A549 (cell line): ENCODE data around the gene PLLP. TPM values are rescaled to one million over a fixed set of nuclear protein-coding genes. Genes with fewer than 3 reads are reported as not detected.
A peak's percentile ranks its signal among the peaks of the same experiment; 100 is the strongest.

Source experiments
- ATAC-seq, 2 experiments: fragments of 200-7000 bp in 1 of 2; fragments of >200 bp in 1 of 2; cut with Nextera tagmentation in 1 of 2; cut with Tn5 transposase in 1 of 2; 3 replicates each; pipeline versions ENCODE4 v1.8.0 to v1.9.1; 2018 to 2020; ENCODE audit warnings: mild to moderate bottlenecking in 1 of 2, moderate library complexity in 1 of 2
- CTCF ChIA-PET: fragments of 300-600 bp; sonication (Branson Sonifier 250); formaldehyde crosslinking; extraction: SDS; loops from one replicate; lab custom pipeline; 2021; ENCODE audit warnings: antibody characterized with exemption, inconsistent platforms; lab: Yijun Ruan, JAX
- POLR2A ChIA-PET: fragments of 350-600 bp; formaldehyde crosslinking; extraction: SDS; loops from one replicate; lab custom pipeline; 2021; ENCODE audit warnings: antibody characterized with exemption, inconsistent platforms; lab: Yijun Ruan, JAX
- DNase-seq, 2 experiments: peaks; one replicate each; pipeline versions ENCODE4 v3.0.0 to v3.0.0-alpha.2; 2011 to 2016; ENCODE audit warnings: low read depth in 1 of 2, low spot score in 1 of 2
- FAIRE-seq: peaks from 2 replicates; lab custom pipeline; 2011; peaks lifted over from hg19 to GRCh38; lab: Jason Lieb, UNC
- H3K27ac ChIP-seq, 2 experiments: fragments of >200 bp; sonication (Bioruptor Twin); formaldehyde crosslinking; 3 replicates each; pipeline ENCODE4 v1.5.1; 2016 to 2017
- H3K4me1 ChIP-seq: fragments of >200 bp; sonication (Bioruptor Twin); formaldehyde crosslinking; 3 replicates; pipeline ENCODE4 v1.6.1; 2016
- H3K4me2 ChIP-seq: fragments of >200 bp; sonication (Bioruptor Twin); formaldehyde crosslinking; 3 replicates; pipeline ENCODE4 v1.6.1; 2016
- H3K4me3 ChIP-seq: fragments of >200 bp; sonication (Bioruptor Twin); formaldehyde crosslinking; 3 replicates; pipeline ENCODE4 v1.5.1; 2016
- H3K9me3 ChIP-seq: fragments of >200 bp; sonication (Bioruptor Twin); formaldehyde crosslinking; 3 replicates; pipeline ENCODE4 v1.6.1; 2016
- CBX2 ChIP-seq: fragments of 200-600 bp; sonication (generic); IDR thresholded peaks from 2 replicates; pipeline ENCODE4 v1.6.1; 2016; ENCODE audit warnings: low read depth, mild to moderate bottlenecking, borderline replicate concordance
- CEBPB ChIP-seq, 2 experiments: fragments of >200 bp in 1 of 2; sonication (Bioruptor Twin) in 1 of 2; formaldehyde crosslinking in 1 of 2; IDR thresholded peaks; 2 replicates each; pipeline ENCODE4 v1.6.1; 2012 to 2016
- CHD4 ChIP-seq: fragments of 200-600 bp; sonication (generic); IDR thresholded peaks from 2 replicates; pipeline ENCODE4 v1.6.1; 2016; ENCODE audit warnings: antibody characterized with exemption, mild to moderate bottlenecking, borderline replicate concordance
- HDAC2 ChIP-seq: fragments of 200-600 bp; sonication (generic); IDR thresholded peaks from 2 replicates; pipeline ENCODE4 v1.6.1; 2016
- JUN ChIP-seq, 2 experiments: fragments of >200 bp; sonication (Bioruptor Twin); formaldehyde crosslinking; IDR thresholded peaks; 2 replicates in 1 of 2; 3 replicates in 1 of 2; pipeline ENCODE4 v1.6.1; 2016 to 2017
- JUNB ChIP-seq: fragments of >200 bp; sonication (Bioruptor Twin); formaldehyde crosslinking; IDR thresholded peaks from 2 replicates; pipeline ENCODE4 v1.6.1; 2016
- PHF8 ChIP-seq: fragments of 200-600 bp; sonication (generic); IDR thresholded peaks from 2 replicates; pipeline ENCODE4 v1.6.1; 2016; ENCODE audit warnings: low read depth, mild to moderate bottlenecking, antibody characterized with exemption, moderate library complexity, borderline replicate concordance
- POLR2AphosphoS2 ChIP-seq: conservative IDR thresholded peaks from 2 replicates; pipeline ENCODE4 v1.6.1; 2012; ENCODE audit warnings: low read length, improper control_type of control experiment, inconsistent platforms
- RAD21 ChIP-seq, 2 experiments: fragments of >200 bp in 1 of 2; sonication (Bioruptor Twin) in 1 of 2; formaldehyde crosslinking in 1 of 2; IDR thresholded peaks in 1 of 2; conservative IDR thresholded peaks in 1 of 2; 2 replicates in 1 of 2; 3 replicates in 1 of 2; pipeline ENCODE4 v1.6.1; 2012 to 2018; ENCODE audit warnings: inconsistent platforms in 1 of 2
- ZSCAN20 ChIP-seq: fragments of 250-450 bp; sonication (Bioruptor Pico); IDR thresholded peaks from 2 replicates; pipeline ENCODE4 v1.8.0; 2022; ENCODE audit warnings: mild to moderate bottlenecking, moderate library complexity
- WGBS: methylation state at CpG from one replicate; pipeline ENCODE4 v1.1.6; 2017; ENCODE audit errors: missing lambda C conversion rate; 5-methylcytosine and 5-hydroxymethylcytosine counted together
- polyA plus RNA-seq, 4 experiments: library from polyadenylated mRNA; depleted of rRNA in 3 of 4; stranded (reverse); fragments of >200 nt; fragmentation: RNase III in 1 of 4; extraction: RNeasy Plus Mini Kit Qiagen cat#74134 plus additional on column Dnase treatment in 1 of 4; gene quantifications; 2 replicates in 3 of 4; 3 replicates in 1 of 4; pipeline ENCODE4 v1.2.3, GENCODE V29; 2011 to 2017
- TF ChIP-seq, protein P1 (sequence below): fragments of 200-600 bp; sonication (generic); IDR thresholded peaks from 2 replicates; pipeline ENCODE4 v1.6.1; 2016; ENCODE audit warnings: antibody characterized with exemption, mild to moderate bottlenecking, moderate library complexity

PLLP gene
- polyA plus RNA-seq, 2 of the 4 experiments (the other 2 are of a cell fraction): 1.8 to 3.3 TPM

DNA sequence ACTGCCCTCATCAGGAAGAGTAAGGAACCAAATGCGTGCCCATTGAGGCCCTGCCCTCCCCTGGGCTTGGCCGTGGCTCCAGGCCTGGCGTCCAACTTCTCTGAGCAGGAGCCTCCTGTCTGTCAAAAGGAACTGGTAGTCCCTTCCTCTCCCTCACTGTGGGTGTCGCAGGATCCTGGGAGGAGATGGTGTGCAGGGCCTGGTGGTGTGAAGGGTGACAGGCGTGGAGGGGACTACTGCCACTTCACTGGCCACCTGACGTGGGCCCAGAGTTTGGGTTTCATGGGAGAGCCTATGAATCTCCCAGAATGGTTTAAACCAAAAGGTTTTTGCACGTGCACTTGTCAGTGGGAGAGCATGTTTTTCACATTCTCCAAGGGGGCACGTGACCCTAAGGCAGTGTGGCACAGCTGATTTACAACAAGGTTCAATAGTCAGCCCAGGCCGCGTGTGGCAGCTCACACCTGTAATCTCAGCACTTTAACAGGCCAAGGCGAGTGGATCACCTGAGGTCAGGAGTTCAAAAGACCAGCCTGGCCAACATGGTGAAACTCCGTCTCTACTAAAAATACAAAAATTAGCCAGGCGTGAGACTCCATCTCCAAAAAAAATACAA, 26.9 kb downstream of the PLLP start:
- no peak overlapping the region for H3K27ac ChIP-seq
- H3K9me3 ChIP-seq: no peaks in the 10 kb centered on the region
- ATAC-seq: no peak
- CTCF ChIA-PET: interaction anchor here (1.2 kb wide), 1 partner anchor 10 kb away, joined by 5 read pairs; no protein-coding TSS in a partner anchor
- no peak for TF ChIP-seq JUNB
- TF ChIP-seq RAD21 (conservative IDR thresholded peaks at IDR 0.05 in 1 of 2, IDR thresholded peaks at IDR 0.05 in 1 of 2): no peak
- TF ChIP-seq ZSCAN20 (CRISPR knock-in tag): no peak
- TF ChIP-seq HDAC2: no peak
- TF ChIP-seq, all 56 proteins: peak for 0
- Histone ChIP-seq H3K4me2 (no peak overlapping the region), H3K4me3 (no peak overlapping the region), H3K4me1 (peaks cover 20% of the 10 kb centered on the region)
- no peak for FAIRE-seq
- DNase-seq: no peak
- POLR2A ChIA-PET: interaction anchor here (0.8 kb wide), 1 partner anchor 12 kb away, joined by 3 read pairs; the partner anchor contains the start of gene ARL2BP
- WGBS: 93% methylated on average over 13 of the region's 13 CpGs

DNA sequence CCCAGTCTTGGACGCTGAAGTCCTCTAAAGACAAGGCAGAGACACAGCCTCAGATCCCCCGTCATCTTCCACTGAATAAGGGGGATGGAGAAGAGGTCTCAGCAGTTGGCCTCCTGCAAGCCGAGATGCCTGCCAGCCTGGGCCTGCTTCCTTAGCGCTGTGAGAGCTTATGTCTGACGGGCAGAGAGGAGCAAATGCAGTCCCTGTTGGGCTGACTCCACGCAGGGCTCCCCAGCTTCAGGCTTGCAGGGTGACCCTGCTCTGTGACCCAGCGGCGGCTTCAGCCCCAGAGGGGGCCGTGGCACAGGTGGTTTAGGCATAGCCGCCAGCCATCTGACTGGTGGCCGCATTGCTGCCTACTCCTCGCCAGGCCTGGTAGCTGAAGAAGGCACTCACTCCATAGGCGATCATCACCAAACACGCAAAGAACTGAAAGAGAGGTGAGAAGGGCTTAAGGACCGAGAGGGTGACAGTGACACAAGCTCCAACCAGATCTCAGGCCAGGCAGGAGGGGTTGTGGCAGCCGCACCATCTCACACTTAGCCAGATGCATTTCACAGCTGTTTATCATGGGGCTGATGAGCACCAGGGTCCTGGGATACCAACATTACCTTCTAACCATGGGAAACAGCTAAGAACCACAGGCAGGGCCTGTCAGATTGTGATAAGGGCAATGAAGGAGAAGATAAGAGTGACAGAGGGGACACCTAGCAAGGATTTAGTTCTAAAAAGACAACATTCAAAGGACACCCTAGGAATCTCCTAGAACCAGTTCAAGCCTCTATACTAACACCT, 27.7 kb downstream of the PLLP start:
- Histone ChIP-seq H3K9me3 (no peaks in the 10 kb centered on the region), H3K4me2 (no peak overlapping the region), H3K27ac (no peak overlapping the region), H3K4me1 (peaks cover 20% of the 10 kb centered on the region), H3K4me3 (no peak overlapping the region)
- ATAC-seq (0 out of 6 replicates have a peak, but pooled peaks of 1 of the 2 experiments have one; percentile 4), DNase-seq (no peak), FAIRE-seq (no peak)
- no peak for TF ChIP-seq POLR2AphosphoS2
- TF ChIP-seq CEBPB (IDR thresholded peaks at IDR 0.05): no peak
- TF ChIP-seq JUN (IDR thresholded peaks at IDR 0.05): no peak
- no peak for TF ChIP-seq CBX2
- TF ChIP-seq CHD4: no peak
- WGBS: 86% methylated on average over 16 of the region's 16 CpGs
- CTCF ChIA-PET: interaction anchor here (1.2 to 1.9 kb wide), 3 partner anchors 8 to 161 kb away, joined by 4 to 8 read pairs (median 5); no protein-coding TSS in a partner anchor
- POLR2A ChIA-PET: interaction anchor here (0.8 to 2.1 kb wide), 2 partner anchors 12 kb away, joined by 3 to 11 read pairs; partner anchors contain the start of gene ARL2BP

DNA sequence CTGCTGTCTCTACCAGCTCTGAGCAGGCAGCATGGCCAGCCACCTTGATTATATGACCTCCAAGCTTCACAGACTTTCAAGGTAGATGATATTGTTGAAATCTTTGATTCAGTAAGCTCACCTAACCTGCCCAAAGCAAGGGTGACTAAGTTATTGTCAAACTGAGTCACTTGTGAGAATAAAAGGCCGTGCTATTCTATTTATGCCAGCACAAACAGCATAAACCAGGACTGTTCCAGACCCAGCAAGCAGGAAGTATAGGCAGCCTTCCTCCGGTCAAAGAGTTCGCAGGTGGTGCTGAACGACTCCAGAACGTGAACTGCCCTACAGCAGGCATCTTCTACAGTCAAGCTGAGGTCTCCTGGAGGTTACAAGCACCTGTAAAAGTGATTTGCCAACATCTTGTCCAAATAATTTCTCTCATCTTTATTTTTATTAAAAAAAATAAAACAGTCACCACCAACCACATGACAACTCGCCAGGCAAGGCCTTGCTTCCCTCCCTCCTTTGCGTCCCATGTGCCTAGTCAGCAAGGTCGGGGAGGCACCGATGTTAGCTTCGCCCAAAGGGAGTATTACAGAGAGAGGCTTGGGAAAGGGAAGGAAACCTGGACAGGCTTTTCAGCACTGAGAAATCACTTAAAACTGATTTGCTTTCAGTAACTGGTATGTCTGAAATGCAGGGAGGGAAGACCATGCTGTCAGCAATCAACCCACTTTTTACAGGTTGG, 28.6 kb downstream of the PLLP start:
- Histone ChIP-seq H3K27ac (no peak overlapping the region), H3K4me3 (no peak overlapping the region), H3K9me3 (no peaks in the 10 kb centered on the region), H3K4me1 (peaks cover 20% of the 10 kb centered on the region), H3K4me2 (no peak overlapping the region)
- FAIRE-seq (no peak), ATAC-seq (no peak), DNase-seq (no peak)
- POLR2A ChIA-PET: interaction anchor here (2.1 kb wide), 1 partner anchor 11 kb away, joined by 11 read pairs; the partner anchor contains the start of gene ARL2BP
- no peak for TF ChIP-seq PHF8
- CTCF ChIA-PET: interaction anchor here (1.4 to 2.0 kb wide), 3 partner anchors 9 to 162 kb away, joined by 4 to 8 read pairs (median 4); no protein-coding TSS in a partner anchor
- WGBS: 88% methylated on average over 10 of the region's 10 CpGs

DNA sequence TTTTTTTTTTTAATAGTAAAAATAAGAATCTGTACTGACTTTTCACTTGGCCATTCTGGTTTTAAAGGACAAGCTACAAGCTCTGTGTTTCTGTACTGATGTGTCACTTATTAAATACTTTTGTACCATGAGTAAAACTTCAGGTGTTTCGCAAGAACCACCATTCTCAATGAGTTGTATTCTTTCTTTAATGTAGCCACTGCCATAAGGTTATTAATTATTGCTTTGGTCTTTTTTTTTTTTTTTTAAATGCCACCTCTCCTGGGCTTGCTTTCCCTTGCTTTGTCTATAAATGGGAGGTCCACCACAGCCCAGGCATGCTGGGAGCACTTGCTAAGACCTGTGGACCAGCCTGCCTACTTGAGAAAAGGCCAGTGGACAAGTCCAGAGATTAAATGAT, 31.0 kb downstream of the PLLP start:
- no peak for FAIRE-seq
- H3K4me3 ChIP-seq: no peak overlapping the region
- H3K4me2 ChIP-seq: peak overlapping the region; percentile 28; the same call in 2 of the 3 replicates
- no peaks in the 10 kb centered on the region for H3K9me3 ChIP-seq
- POLR2A ChIA-PET: no interaction called here
- CTCF ChIA-PET: no interaction called here
- 92% methylated on average over 1 of the region's 1 CpG for WGBS
- H3K4me1 ChIP-seq: peaks cover 11% of the 10 kb centered on the region
- H3K27ac ChIP-seq: no peak overlapping the region
- ATAC-seq: no peak
- no peak for DNase-seq
- TF ChIP-seq CEBPB (IDR thresholded peaks at IDR 0.05): peak; percentile 58 to 67; a peak in 3 of 4 replicates
- TF ChIP-seq, protein P1, sequence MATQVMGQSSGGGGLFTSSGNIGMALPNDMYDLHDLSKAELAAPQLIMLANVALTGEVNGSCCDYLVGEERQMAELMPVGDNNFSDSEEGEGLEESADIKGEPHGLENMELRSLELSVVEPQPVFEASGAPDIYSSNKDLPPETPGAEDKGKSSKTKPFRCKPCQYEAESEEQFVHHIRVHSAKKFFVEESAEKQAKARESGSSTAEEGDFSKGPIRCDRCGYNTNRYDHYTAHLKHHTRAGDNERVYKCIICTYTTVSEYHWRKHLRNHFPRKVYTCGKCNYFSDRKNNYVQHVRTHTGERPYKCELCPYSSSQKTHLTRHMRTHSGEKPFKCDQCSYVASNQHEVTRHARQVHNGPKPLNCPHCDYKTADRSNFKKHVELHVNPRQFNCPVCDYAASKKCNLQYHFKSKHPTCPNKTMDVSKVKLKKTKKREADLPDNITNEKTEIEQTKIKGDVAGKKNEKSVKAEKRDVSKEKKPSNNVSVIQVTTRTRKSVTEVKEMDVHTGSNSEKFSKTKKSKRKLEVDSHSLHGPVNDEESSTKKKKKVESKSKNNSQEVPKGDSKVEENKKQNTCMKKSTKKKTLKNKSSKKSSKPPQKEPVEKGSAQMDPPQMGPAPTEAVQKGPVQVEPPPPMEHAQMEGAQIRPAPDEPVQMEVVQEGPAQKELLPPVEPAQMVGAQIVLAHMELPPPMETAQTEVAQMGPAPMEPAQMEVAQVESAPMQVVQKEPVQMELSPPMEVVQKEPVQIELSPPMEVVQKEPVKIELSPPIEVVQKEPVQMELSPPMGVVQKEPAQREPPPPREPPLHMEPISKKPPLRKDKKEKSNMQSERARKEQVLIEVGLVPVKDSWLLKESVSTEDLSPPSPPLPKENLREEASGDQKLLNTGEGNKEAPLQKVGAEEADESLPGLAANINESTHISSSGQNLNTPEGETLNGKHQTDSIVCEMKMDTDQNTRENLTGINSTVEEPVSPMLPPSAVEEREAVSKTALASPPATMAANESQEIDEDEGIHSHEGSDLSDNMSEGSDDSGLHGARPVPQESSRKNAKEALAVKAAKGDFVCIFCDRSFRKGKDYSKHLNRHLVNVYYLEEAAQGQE: no peak
